SJCRH30 (cell line): Measurements from ENCODE around the gene TMIGD2. TPM values are rescaled to one million over a fixed set of nuclear protein-coding genes. Genes with fewer than 3 reads are reported as not detected.

Experiments used
- total RNA-seq: library from RNA; depleted of rRNA; stranded (reverse); fragments of >200 nt; shearing (Covaris generic); gene quantifications from 2 replicates; pipeline ENCODE4 v1.2.3, GENCODE V29; 2014; rRNA removed

The TMIGD2 gene
- total RNA-seq, 1 experiment from 2014 or later: 1.5 TPM

Other genes starting within 250 kb of the TMIGD2 start
- gene ZBTB7A, start 235.5 kb downstream of the TMIGD2 start, total RNA-seq: 8.2 and 8.6 TPM in 2 replicates
- gene MAP2K2, start 178.3 kb downstream of the TMIGD2 start, total RNA-seq: 118 and 122 TPM in 2 replicates
- gene CREB3L3, start 148.8 kb downstream of the TMIGD2 start, total RNA-seq: not detected in 2 replicates
- 11.3 and 14.0 TPM in 2 replicates for gene SIRT6, start 119.8 kb downstream of the TMIGD2 start, total RNA-seq
- 0.05 and 0.45 TPM in 2 replicates for gene ANKRD24, start 119.7 kb downstream of the TMIGD2 start, total RNA-seq
- not detected in 2 replicates for gene EBI3, start 72.9 kb downstream of the TMIGD2 start, total RNA-seq
- gene YJU2, start 55.3 kb downstream of the TMIGD2 start, total RNA-seq: 14.5 and 14.7 TPM in 2 replicates
- 97.9 and 101 TPM in 2 replicates for gene SHD, start 23.1 kb downstream of the TMIGD2 start, total RNA-seq
- gene FSD1, start 2.2 kb upstream of the TMIGD2 start, total RNA-seq: 23.5 and 24.7 TPM in 2 replicates
- gene STAP2, start 36.4 kb upstream of the TMIGD2 start, total RNA-seq: 9.7 and 11.9 TPM in 2 replicates
- 3.8 and 8.3 TPM in 2 replicates for gene MPND, start 41.2 kb upstream of the TMIGD2 start, total RNA-seq
- 56.9 and 60.0 TPM in 2 replicates for gene SH3GL1, start 98.2 kb upstream of the TMIGD2 start, total RNA-seq
- gene CHAF1A, start 100.3 kb upstream of the TMIGD2 start, total RNA-seq: 44.2 and 54.6 TPM in 2 replicates
- gene UBXN6, start 155.4 kb upstream of the TMIGD2 start, total RNA-seq: 37.9 and 41.4 TPM in 2 replicates
- 61.5 and 64.4 TPM in 2 replicates for gene HDGFL2, start 169.9 kb upstream of the TMIGD2 start, total RNA-seq
- gene PLIN4, start 216.1 kb upstream of the TMIGD2 start, total RNA-seq: 0.16 and 0.18 TPM in 2 replicates
- 0.38 and 1.1 TPM in 2 replicates for gene PLIN5, start 232.8 kb upstream of the TMIGD2 start, total RNA-seq
- gene LRG1, start 237.6 kb upstream of the TMIGD2 start, total RNA-seq: 0.15 and 0.38 TPM in 2 replicates